CD4-positive, CD25-positive, alpha-beta regulatory T cell (primary cell): ENCODE results near the gene TP53I11. TPM values are rescaled to one million over a fixed set of nuclear protein-coding genes. Genes with fewer than 3 reads are reported as not detected.

ENCODE experiments used
- ATAC-seq, 2 donors: fragments of 150-1000 bp; cut with Tn5 transposase; one replicate each; pipeline ENCODE4 v1.10.0; 2021; ENCODE audit warnings: low read depth in 2 of 2, moderate number of reproducible peaks in 2 of 2, moderate library complexity in 1 of 2
- DNase-seq, 3 donors: peaks; one replicate each; pipeline versions ENCODE4 v3.0.0 to v3.0.0-alpha.2; 2012 to 2022; ENCODE audit warnings: mixed read lengths in 1 of 3
- H3K27ac ChIP-seq: one replicate; pipeline ENCODE4 v1.7.0; 2013; ENCODE audit warnings: mild to moderate bottlenecking, low read length; ENCODE audit not compliant: insufficient read depth, poor library complexity, severe bottlenecking
- H3K27me3 ChIP-seq: one replicate; pipeline ENCODE4 v1.7.0; 2013; ENCODE audit warnings: low read length; ENCODE audit not compliant: control insufficient read depth, insufficient read depth
- H3K36me3 ChIP-seq: one replicate; pipeline ENCODE4 v1.7.0; 2013; ENCODE audit warnings: mild to moderate bottlenecking, low read length, moderate library complexity; ENCODE audit not compliant: control insufficient read depth, insufficient read depth
- H3K4me1 ChIP-seq: 2 replicates; pipeline ENCODE4 v1.7.0; 2013; ENCODE audit warnings: mild to moderate bottlenecking, low read length; ENCODE audit not compliant: insufficient read depth, control insufficient read depth, poor library complexity, severe bottlenecking
- H3K4me3 ChIP-seq: one replicate; pipeline ENCODE4 v1.7.0; 2013; ENCODE audit warnings: low read depth, mild to moderate bottlenecking, low read length, moderate library complexity
- H3K9me3 ChIP-seq, 2 experiments: 1 replicate in 1 of 2; 2 replicates in 1 of 2; pipeline ENCODE4 v1.7.0; 2013; ENCODE audit warnings: low read length in 2 of 2, mild to moderate bottlenecking in 1 of 2, moderate library complexity in 1 of 2; ENCODE audit not compliant: control insufficient read depth in 2 of 2
- H3K27ac Mint-ChIP-seq, 3 donors: one replicate each; pipeline ENCODE4 v1.8.0; 2020 to 2022; ENCODE audit warnings: mild to moderate bottlenecking in 3 of 3, mixed read lengths in 3 of 3, moderate library complexity in 2 of 3
- H3K27me3 Mint-ChIP-seq: one replicate; pipeline ENCODE4 v1.8.0; 2022; ENCODE audit warnings: mild to moderate bottlenecking, mixed read lengths
- H3K36me3 Mint-ChIP-seq: one replicate; pipeline ENCODE4 v1.8.0; 2020; ENCODE audit warnings: mixed read lengths
- H3K4me1 Mint-ChIP-seq, 4 donors: one replicate each; pipeline ENCODE4 v1.8.0; 2020 to 2022; ENCODE audit warnings: mixed read lengths in 4 of 4, mild to moderate bottlenecking in 1 of 4
- H3K4me3 Mint-ChIP-seq, 4 donors: one replicate each; pipeline ENCODE4 v1.8.0; 2020 to 2022; ENCODE audit warnings: mild to moderate bottlenecking in 4 of 4, mixed read lengths in 4 of 4, moderate library complexity in 3 of 4
- H3K9me3 Mint-ChIP-seq, 7 donors: one replicate each; pipeline ENCODE4 v1.8.0; 2020 to 2022; ENCODE audit warnings: mixed read lengths in 7 of 7, mild to moderate bottlenecking in 3 of 7, moderate library complexity in 2 of 7
- polyA plus RNA-seq, 4 donors: library from polyadenylated mRNA; unstranded; fragments of 300-500 nt; fragmentation: Illumina TruSeq; gene quantifications; one replicate each; pipeline ENCODE4 v1.2.3, GENCODE V29; 2021
- total RNA-seq: library from RNA; stranded (reverse); gene quantifications from one replicate; pipeline ENCODE4 v1.2.3, GENCODE V29; 2022

TP53I11 gene
- total and polyA plus RNA-seq, 5 donors from 2014 or later: 2.0 to 17.4 (median 2.6) TPM

DNA sequence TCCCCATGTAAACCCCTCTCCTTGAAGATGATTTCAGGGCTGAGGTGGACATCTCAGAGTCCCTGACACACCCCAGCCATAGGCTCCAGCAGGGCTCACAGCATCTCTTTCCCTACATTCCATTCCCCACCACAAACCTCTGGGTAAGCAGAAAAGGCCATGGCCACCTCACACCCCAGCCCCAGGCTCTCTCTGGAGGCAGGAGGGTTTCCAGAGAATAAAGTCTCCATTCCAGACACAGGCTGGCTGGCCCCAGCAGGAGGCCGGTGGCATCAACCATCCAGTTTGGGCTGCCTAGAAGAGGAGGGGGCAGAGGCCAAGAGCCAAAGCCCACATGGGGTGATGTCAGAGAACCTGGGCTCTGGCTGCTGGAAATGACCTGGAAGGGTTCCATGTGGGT is 61.4 kb downstream of the TP53I11 start:
- no peaks in the 10 kb centered on the region for H3K27me3 Mint-ChIP-seq
- Histone ChIP-seq H3K4me3 (no peak overlapping the region), H3K4me1 (no peaks in the 10 kb centered on the region), H3K27ac (no peak overlapping the region), H3K9me3 (no peaks in the 10 kb centered on the region), H3K27me3 (no peaks in the 10 kb centered on the region), H3K36me3 (no peaks in the 10 kb centered on the region)
- DNase-seq (no peak), ATAC-seq (no peak)
- H3K4me1 Mint-ChIP-seq: peaks cover 0 to 5% (median 2%) of the 10 kb centered on the region in 4 donors
- H3K36me3 Mint-ChIP-seq: peaks cover 9% of the 10 kb centered on the region
- H3K9me3 Mint-ChIP-seq: peaks cover 0 to 2% (median 0%) of the 10 kb centered on the region in 7 donors
- H3K4me3 Mint-ChIP-seq: no peak overlapping the region
- no peak overlapping the region for H3K27ac Mint-ChIP-seq

DNA sequence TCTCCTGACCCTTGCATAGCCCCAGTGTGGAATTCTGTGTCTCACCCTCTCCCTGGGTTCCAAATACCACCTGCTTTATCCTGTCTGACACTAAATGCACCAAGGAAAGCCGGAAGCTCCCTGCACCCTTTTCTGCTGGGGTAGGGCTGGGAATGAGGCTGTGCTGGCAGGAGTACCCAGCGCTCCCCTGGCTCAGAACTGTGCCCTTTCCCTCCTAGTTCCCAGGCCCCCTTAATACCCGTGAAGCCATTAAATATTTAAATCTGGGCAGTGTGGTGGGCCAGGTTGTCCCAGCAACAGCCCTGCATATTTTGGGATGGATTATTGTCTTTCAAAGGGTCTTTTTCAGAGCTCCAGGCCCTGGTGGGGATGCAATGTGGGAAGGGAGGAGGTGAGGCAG is 63.0 kb downstream of the TP53I11 start:
- Histone ChIP-seq H3K9me3 (no peaks in the 10 kb centered on the region), H3K27ac (no peak overlapping the region), H3K36me3 (no peaks in the 10 kb centered on the region), H3K27me3 (no peaks in the 10 kb centered on the region), H3K4me3 (no peak overlapping the region), H3K4me1 (no peaks in the 10 kb centered on the region)
- no peaks in the 10 kb centered on the region for H3K27me3 Mint-ChIP-seq
- H3K9me3 Mint-ChIP-seq: peaks cover 0 to 2% (median 0%) of the 10 kb centered on the region in 7 donors
- H3K27ac Mint-ChIP-seq: no peak overlapping the region
- peaks cover 9% of the 10 kb centered on the region for H3K36me3 Mint-ChIP-seq
- no peak overlapping the region for H3K4me3 Mint-ChIP-seq
- DNase-seq: no peak
- no peak for ATAC-seq
- peaks cover 0 to 5% (median 0%) of the 10 kb centered on the region in 4 donors for H3K4me1 Mint-ChIP-seq

DNA sequence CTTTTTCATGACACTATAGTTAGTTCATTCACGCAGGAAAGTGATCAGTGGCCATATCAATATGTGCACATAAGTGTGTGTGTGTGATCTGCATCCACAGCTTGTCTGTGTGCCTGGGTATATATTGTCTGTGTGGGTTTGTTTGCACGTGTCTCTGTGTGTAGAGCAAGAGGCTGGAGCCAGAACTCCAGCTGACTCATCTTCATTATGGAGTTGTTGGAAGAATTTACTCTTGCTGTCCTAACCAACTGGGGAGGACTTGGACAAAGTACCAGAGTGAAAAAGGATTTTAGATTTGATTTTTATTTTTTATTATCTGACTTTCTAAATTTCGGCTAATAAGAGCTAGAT is 63.9 kb downstream of the TP53I11 start:
- Mint-ChIP-seq H3K4me3 (no peak overlapping the region), H3K27ac (no peak overlapping the region), H3K9me3 (peaks cover 0 to 2% (median 0%) of the 10 kb centered on the region in 7 donors), H3K4me1 (peaks cover 0 to 5% (median 0%) of the 10 kb centered on the region in 4 donors), H3K27me3 (no peaks in the 10 kb centered on the region), H3K36me3 (peaks cover 9% of the 10 kb centered on the region)
- Histone ChIP-seq H3K4me1 (no peaks in the 10 kb centered on the region), H3K27ac (no peak overlapping the region), H3K36me3 (no peaks in the 10 kb centered on the region), H3K9me3 (no peaks in the 10 kb centered on the region), H3K27me3 (no peaks in the 10 kb centered on the region), H3K4me3 (no peak overlapping the region)
- ATAC-seq: no peak
- DNase-seq: no peak

DNA sequence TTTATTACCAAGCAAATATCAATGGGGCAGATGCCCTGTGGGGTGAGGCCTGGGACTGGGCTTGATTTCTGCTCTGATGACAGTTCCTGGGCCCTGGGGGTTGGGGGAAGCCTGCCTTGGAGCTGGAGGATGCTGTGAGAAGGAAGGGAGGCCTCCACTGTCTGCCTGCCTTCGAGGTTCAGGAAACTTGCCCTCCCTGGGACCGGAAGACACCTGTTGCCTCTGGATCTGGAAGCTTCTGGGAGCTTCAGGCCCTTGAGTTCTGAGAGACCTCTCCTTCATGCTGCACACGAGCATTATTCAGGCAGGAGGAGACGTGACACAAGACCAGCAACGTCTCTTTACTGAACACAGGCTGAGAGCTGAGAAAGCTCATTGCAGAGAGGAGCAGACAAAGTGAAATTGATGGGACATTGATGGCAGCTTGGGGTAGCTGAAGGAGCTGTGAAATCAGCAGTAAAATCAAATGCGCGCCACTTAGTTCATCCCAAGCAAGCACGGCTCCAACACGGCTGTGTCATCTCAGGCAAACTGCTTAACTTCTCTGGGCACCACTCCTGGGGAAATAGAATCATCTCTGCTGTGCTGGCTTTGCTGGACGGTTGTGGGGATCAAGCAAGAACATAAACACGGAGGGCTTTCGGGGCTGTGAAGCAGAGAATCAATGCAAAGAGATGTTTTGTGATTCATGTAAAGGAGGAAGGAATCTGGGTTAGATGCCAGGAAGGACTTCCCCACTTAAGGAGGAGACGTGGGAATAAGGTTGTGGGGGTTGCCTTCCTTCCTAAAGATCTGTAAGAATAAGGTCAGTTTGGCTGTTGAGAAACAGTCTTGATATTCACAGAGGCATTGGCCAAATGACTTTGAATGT is 64.5 kb downstream of the TP53I11 start:
- Histone ChIP-seq H3K4me1 (no peaks in the 10 kb centered on the region), H3K27me3 (no peaks in the 10 kb centered on the region), H3K9me3 (no peaks in the 10 kb centered on the region), H3K27ac (no peak overlapping the region), H3K4me3 (no peak overlapping the region), H3K36me3 (no peaks in the 10 kb centered on the region)
- Mint-ChIP-seq H3K27ac (peak overlapping the region in 1 of 3 donors; percentile 77), H3K4me3 (no peak overlapping the region), H3K4me1 (peaks cover 0 to 4% (median 0%) of the 10 kb centered on the region in 4 donors), H3K27me3 (no peaks in the 10 kb centered on the region), H3K9me3 (peaks cover 0 to 2% (median 0%) of the 10 kb centered on the region in 7 donors), H3K36me3 (peaks cover 9% of the 10 kb centered on the region)
- ATAC-seq (no peak), DNase-seq (no peak)

DNA sequence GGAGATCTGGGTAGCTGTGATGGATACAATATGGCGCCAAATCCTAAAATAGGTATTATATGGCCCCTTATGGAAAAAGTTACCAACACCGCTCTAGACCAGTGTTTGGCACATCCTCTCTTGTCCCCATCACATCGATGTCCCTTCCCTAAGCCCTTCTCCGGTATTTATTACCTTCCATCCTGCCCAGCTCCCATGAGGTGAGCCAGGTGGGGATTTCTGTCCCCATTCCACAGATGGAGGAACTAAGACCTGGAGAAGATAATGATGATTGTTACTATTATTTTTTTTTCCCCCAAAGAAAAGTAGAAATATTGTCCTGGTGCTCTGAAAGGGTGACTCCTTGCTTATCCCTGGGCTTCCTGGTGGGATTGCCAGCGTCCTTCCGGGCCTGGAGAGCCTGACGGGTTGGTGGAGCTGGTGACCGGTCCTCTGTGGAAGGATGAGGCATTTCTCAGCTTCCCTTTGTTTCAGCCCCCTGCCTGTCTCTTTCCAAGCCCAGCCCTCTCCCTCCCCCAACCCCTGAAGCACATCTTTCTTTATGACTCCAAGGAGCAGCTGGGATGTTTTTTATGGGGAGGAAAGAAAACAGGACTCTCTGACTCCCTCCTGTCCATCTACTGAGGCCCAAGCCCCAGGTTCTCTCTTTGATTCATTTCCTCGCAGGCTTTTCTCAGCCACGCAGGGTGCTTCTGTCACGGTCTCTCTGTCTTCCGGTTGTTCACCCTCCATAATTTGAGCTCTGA is 65.4 kb downstream of the TP53I11 start:
- ATAC-seq (no peak), DNase-seq (no peak)
- Histone ChIP-seq H3K4me3 (no peak overlapping the region), H3K27me3 (no peaks in the 10 kb centered on the region), H3K9me3 (no peaks in the 10 kb centered on the region), H3K27ac (no peak overlapping the region), H3K36me3 (no peaks in the 10 kb centered on the region), H3K4me1 (no peaks in the 10 kb centered on the region)
- peaks cover 0 to 2% (median 0%) of the 10 kb centered on the region in 7 donors for H3K9me3 Mint-ChIP-seq
- H3K27me3 Mint-ChIP-seq: no peaks in the 10 kb centered on the region
- no peak overlapping the region for H3K4me3 Mint-ChIP-seq
- H3K27ac Mint-ChIP-seq: no peak overlapping the region
- H3K4me1 Mint-ChIP-seq: peaks cover 0 to 3% (median 0%) of the 10 kb centered on the region in 4 donors
- H3K36me3 Mint-ChIP-seq: peaks cover 9% of the 10 kb centered on the region

DNA sequence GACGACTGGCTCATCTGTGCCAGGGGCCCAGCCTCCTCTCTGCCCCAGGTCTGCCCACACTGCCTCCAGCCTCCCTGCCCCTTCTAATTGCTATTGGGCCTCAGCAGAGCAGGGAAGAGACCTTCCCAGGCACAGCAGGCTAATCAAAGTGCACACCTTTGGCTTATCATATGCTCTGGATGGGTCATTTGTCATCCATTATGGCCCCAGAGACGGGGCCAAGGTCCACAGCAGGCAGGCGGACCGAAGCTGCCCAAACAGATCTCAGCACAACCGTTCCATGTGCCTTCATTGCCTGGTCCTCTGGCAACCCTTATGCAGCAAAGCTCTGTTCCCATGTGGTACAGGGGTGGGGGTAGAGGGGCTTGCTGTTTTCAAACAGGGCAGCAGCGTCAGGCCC is 66.6 kb downstream of the TP53I11 start:
- Mint-ChIP-seq H3K36me3 (peaks cover 6% of the 10 kb centered on the region), H3K27me3 (no peaks in the 10 kb centered on the region), H3K27ac (no peak overlapping the region), H3K4me3 (no peak overlapping the region), H3K9me3 (peaks cover 0 to 2% (median 0%) of the 10 kb centered on the region in 7 donors), H3K4me1 (peaks cover 0 to 3% (median 0%) of the 10 kb centered on the region in 4 donors)
- Histone ChIP-seq H3K4me3 (no peak overlapping the region), H3K9me3 (no peaks in the 10 kb centered on the region), H3K27me3 (no peaks in the 10 kb centered on the region), H3K36me3 (no peaks in the 10 kb centered on the region), H3K4me1 (no peaks in the 10 kb centered on the region), H3K27ac (no peak overlapping the region)
- no peak for ATAC-seq
- no peak for DNase-seq

DNA sequence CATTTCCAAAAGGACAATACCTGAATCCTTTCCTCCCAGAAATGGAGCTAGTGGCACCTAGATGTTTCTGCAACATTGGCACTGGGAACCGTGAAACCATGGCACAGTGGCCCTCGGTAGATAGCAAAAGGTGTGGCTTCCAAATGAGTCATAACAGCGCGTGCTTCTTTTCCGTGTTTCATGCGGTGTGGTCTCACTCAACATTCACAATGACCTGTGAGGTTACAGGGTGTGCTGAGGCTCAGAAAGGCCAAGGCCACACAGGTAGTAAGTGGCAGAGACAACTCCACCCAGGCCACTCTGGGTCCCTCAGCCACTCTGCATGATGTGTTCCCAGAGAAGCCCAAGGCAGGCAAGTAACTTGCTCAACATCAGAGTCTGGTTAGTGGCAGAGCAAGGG is 67.4 kb downstream of the TP53I11 start:
- H3K9me3 ChIP-seq: no peaks in the 10 kb centered on the region
- H3K4me1 ChIP-seq: no peaks in the 10 kb centered on the region
- Mint-ChIP-seq H3K27ac (no peak overlapping the region), H3K27me3 (no peaks in the 10 kb centered on the region), H3K9me3 (peaks cover 0 to 2% (median 0%) of the 10 kb centered on the region in 7 donors), H3K36me3 (peaks cover 6% of the 10 kb centered on the region), H3K4me1 (peaks cover 0 to 3% (median 0%) of the 10 kb centered on the region in 4 donors), H3K4me3 (no peak overlapping the region)
- no peaks in the 10 kb centered on the region for H3K27me3 ChIP-seq
- H3K27ac ChIP-seq: no peak overlapping the region
- no peaks in the 10 kb centered on the region for H3K36me3 ChIP-seq
- DNase-seq (no peak), ATAC-seq (peak in 1 of 2 donors; percentile 22)
- no peak overlapping the region for H3K4me3 ChIP-seq
